ENCODE data around the gene HELZ2. TPM values are rescaled to one million over a fixed set of nuclear protein-coding genes. Genes with fewer than 3 reads are reported as not detected.
A peak's percentile ranks its signal among the peaks of the same experiment; 100 is the strongest.

HELZ2 gene
- total and polyA plus RNA-seq, 2 donors (not counting 1 experiment from before 2014, with no cell fraction given): 36.3 to 52.6 TPM

DNA sequence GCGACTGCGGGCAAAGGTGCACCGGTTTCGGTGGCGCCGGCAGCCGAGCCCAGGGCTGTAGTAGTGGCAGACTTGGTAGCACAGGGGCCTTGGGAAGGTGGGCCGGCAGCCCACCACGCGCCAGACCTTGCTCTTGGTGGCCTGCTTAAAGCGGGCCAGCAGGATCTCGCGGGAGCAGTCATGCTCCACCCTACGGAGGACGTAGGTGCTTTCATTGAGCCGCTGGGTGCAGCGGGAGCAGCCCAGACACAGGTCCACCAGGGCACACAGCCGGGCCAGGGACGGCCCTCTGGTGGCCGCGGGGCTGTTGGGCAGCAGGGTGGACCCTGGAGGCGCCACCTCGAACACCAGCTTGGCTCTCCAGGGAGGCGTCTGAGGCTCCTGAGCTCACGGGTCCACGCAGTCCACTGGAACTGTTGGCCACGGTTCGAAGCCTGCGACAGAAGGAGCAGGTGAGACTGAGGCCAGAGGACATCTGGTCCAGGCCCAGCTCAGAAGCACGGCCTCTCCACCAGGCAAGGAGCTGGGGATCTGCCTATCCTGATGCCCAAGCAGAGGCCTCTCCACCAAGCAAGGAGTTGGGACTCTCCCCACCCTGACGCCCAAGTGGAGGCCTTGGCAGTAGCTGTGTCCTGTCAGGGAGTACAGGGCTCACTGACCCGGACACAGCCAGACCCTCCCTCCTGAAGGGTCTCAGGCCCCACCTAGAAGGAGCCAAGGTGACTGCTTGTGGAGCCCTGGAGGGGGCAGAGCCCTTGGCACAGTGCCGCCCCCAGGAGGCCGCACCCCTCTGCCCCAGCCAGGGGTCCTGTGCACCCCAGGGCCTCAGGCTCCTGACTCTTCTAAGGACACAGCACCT is 1.0 kb downstream of the HELZ2 start:
- Histone ChIP-seq H3K79me2 (ENCODE audit: control insufficient read depth, insufficient read depth, low read length) (peaks cover 24% of the 10 kb centered on the region), H3K9me3 (ENCODE audit: control extremely low read depth in 1 of 3, control insufficient read depth in 2 of 3, insufficient read depth in 1 of 3, low read length in 2 of 3) (no peaks in the 10 kb centered on the region), H3K4me3 (ENCODE audit: control extremely low read depth in 1 of 5, extremely low read depth in 1 of 5, insufficient read depth in 1 of 5, low read depth in 2 of 5, low read length in 4 of 5) (peak overlapping the region; percentile 61 to 86 (median 79)), H3K36me3 (replicated peaks in 1 of 2; ENCODE audit: control extremely low read depth in 1 of 2, control insufficient read depth in 1 of 2, extremely low read depth in 1 of 2, insufficient read depth in 2 of 2, low read length in 1 of 2) (peaks cover 0 to 13% of the 10 kb centered on the region in 2 experiments), H3K9ac (ENCODE audit: low read length) (peak overlapping the region; percentile 85), H4K20me1 (ENCODE audit: control insufficient read depth, insufficient read depth, low read length, poor library complexity, severe bottlenecking) (peaks cover 41% of the 10 kb centered on the region), H3K27me3 (replicated peaks in 1 of 4; ENCODE audit: control extremely low read depth in 1 of 4, control insufficient read depth in 3 of 4, insufficient read depth in 4 of 4, low read length in 3 of 4) (no peaks in the 10 kb centered on the region), H3K4me1 (ENCODE audit: control insufficient read depth in 2 of 2, insufficient read depth in 2 of 2, low read length in 2 of 2) (peaks cover 33 to 51% of the 10 kb centered on the region in 2 donors), H3K4me2 (replicated peaks; ENCODE audit: low read depth, low read length, poor library complexity, severe bottlenecking) (peak overlapping the region; percentile 97), H2AFZ (ENCODE audit: insufficient read depth, low read depth, low read length, poor library complexity, severe bottlenecking) (peak overlapping the region; percentile 60), H3K27ac (ENCODE audit: low read length in 2 of 2) (peak overlapping the region in 1 of 2 donors; percentile 73)
- Mint-ChIP-seq H3K27ac (peak overlapping the region; percentile 81), H3K4me1 (peaks cover 21% of the 10 kb centered on the region), H3K27me3 (no peaks in the 10 kb centered on the region), H3K4me3 (peak overlapping the region; percentile 87), H3K9me3 (ENCODE audit: insufficient read depth) (no peaks in the 10 kb centered on the region)
- CTCF ChIA-PET: interaction anchor here (1.1 to 3.1 kb wide), 2 partner anchors 34 to 76 kb away, joined by 4 to 17 read pairs; no protein-coding TSS in a partner anchor
- no peak for DNase-seq
- no peak for TF ChIP-seq EZH2 (IDR thresholded peaks at IDR 0.05; ENCODE audit: borderline replicate concordance, insufficient read depth, low read depth, low read length, poor library complexity, severe bottlenecking)
- TF ChIP-seq, protein P1, sequence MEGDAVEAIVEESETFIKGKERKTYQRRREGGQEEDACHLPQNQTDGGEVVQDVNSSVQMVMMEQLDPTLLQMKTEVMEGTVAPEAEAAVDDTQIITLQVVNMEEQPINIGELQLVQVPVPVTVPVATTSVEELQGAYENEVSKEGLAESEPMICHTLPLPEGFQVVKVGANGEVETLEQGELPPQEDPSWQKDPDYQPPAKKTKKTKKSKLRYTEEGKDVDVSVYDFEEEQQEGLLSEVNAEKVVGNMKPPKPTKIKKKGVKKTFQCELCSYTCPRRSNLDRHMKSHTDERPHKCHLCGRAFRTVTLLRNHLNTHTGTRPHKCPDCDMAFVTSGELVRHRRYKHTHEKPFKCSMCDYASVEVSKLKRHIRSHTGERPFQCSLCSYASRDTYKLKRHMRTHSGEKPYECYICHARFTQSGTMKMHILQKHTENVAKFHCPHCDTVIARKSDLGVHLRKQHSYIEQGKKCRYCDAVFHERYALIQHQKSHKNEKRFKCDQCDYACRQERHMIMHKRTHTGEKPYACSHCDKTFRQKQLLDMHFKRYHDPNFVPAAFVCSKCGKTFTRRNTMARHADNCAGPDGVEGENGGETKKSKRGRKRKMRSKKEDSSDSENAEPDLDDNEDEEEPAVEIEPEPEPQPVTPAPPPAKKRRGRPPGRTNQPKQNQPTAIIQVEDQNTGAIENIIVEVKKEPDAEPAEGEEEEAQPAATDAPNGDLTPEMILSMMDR (IDR thresholded peaks at IDR 0.05): no peak
- WGBS (ENCODE audit: insufficient coverage): 92% methylated on average over 34 of the region's 34 CpGs
- no peak for ATAC-seq (ENCODE audit: low read depth)
- POLR2A ChIA-PET: interaction anchor here (0.5 to 2.3 kb wide), 4 partner anchors 11 to 69 kb away, joined by 4 to 11 read pairs (median 8); no protein-coding TSS in a partner anchor
- intact Hi-C loops (cut with micrococcal nuclease): no loop called here
